ENCODE measurements around the gene FRK. TPM values are rescaled to one million over a fixed set of nuclear protein-coding genes. Genes with fewer than 3 reads are reported as not detected.

FRK gene
- polyA plus RNA-seq (2013, experiment 1 of 4): 0.17 TPM
- 0.07 TPM for polyA plus RNA-seq (2013, experiment 2 of 4)
- 0.05 TPM for polyA plus RNA-seq (2013, experiment 3 of 4)
- polyA plus RNA-seq (2013, experiment 4 of 4): 0.04 TPM

DNA sequence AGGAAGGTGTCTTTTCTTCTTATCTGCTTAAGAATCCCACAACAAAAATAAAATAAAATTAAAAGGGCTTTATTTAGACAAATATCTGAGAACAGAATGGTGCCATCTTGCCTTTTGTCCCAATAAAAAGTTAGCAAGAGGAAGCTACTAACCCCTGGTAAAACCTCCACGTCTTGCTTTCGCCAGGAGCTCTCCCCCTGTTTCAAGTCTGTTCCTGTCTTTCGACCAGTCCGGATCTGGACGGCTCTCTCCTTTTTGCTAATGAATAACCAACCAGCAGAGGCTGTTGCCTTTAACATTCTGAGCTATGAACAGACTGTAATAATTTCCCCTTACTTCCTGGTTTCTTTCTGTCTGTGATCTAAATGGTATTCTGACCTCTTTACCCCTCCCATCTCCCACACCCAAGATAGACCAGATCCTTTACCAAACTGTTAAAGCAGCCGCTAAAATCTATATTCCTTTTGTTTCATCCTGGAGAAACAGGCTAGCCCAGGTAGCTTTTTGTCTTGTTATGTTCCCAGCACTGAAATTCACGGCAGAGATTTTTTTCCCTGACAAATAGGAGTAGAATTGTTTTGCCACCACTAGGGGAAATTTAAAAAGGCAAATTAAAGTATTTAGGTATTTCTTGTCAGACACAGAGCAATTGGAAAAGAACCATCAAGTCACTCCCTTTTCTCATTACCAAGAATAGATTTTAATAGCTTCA lies at the start of gene FRK:
FRK (minus strand) TSS at position 320 of the 712 bp plus-strand sequence. CDS start 580 bp downstream, outside the sequence.
- Histone ChIP-seq H3K27me3 (ENCODE audit: control insufficient read depth, insufficient read depth, low read length, poor library complexity, severe bottlenecking) (no peaks in the 10 kb centered on the region), H3K9me3 (ENCODE audit: control insufficient read depth, low read length) (no peaks in the 10 kb centered on the region), H3K4me3 (ENCODE audit: insufficient read depth, low read depth, low read length) (no peak within 1 kb of the TSS), H3K36me3 (ENCODE audit: control insufficient read depth, insufficient read depth, low read length) (no peaks in the 10 kb centered on the region), H3K27ac (ENCODE audit: insufficient read depth, low read depth, low read length, poor library complexity, severe bottlenecking) (no peak within 1 kb of the TSS), H3K4me1 (ENCODE audit: control insufficient read depth, insufficient read depth, low read length) (no peaks in the 10 kb centered on the region)
- WGBS, 2 experiments: 89 to 92% methylated on average over 7 of the region's 7 CpGs

DNA sequence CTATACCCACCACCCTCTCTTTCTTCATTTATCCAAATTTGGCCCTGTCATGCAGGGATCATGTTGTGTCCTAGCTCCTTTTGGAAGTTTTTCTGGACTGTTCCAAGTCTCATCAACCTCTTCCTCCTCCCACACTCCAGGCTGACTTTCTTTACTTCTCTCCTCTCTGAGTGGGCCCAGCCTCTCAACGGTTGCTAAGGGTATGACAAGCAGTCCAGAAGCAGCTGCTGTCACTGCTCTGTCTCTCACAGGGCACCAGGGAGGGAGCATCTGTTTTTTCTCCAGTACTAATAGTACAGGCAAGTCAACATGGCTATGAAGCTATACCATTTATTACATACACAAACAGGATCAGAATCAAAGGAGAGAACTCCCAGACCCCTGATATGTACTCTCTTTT lies 48.1 kb upstream of the FRK start:
- H3K27me3 ChIP-seq (ENCODE audit: control insufficient read depth, insufficient read depth, low read length, poor library complexity, severe bottlenecking): no peaks in the 10 kb centered on the region
- peaks cover 19% of the 10 kb centered on the region for H3K4me1 ChIP-seq (ENCODE audit: control insufficient read depth, insufficient read depth, low read length)
- no peaks in the 10 kb centered on the region for H3K9me3 ChIP-seq (ENCODE audit: control insufficient read depth, low read length)
- H3K4me3 ChIP-seq (ENCODE audit: insufficient read depth, low read depth, low read length): no peak overlapping the region
- 75 to 76% methylated on average over 1 of the region's 1 CpG for WGBS, 2 experiments
- peaks cover 17% of the 10 kb centered on the region for H3K36me3 ChIP-seq (ENCODE audit: control insufficient read depth, insufficient read depth, low read length)
- no peak overlapping the region for H3K27ac ChIP-seq (ENCODE audit: insufficient read depth, low read depth, low read length, poor library complexity, severe bottlenecking)

DNA sequence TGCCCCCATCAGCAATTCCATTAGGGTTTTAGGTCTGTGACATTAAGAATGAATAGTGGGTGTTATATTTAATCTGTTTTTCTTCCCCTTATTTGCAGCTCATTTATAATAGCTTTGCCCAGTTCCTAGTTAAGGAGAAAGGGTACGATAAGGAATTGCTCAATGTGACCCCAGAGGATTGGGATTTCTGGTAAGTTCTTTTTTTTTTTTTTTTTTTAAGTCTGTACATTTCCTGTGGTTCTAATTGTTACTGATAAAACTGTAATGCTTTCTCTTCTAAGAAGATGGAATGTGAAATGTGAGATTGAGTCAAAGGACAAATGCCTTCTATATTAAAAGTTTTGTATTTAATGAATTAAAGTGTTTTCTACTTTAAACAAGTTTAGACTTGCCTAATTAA lies 45.5 kb upstream of the FRK start:
- H3K4me1 ChIP-seq (ENCODE audit: control insufficient read depth, insufficient read depth, low read length): peaks cover 34% of the 10 kb centered on the region
- H3K27me3 ChIP-seq (ENCODE audit: control insufficient read depth, insufficient read depth, low read length, poor library complexity, severe bottlenecking): no peaks in the 10 kb centered on the region
- H3K36me3 ChIP-seq (ENCODE audit: control insufficient read depth, insufficient read depth, low read length): peaks cover 17% of the 10 kb centered on the region
- no peaks in the 10 kb centered on the region for H3K9me3 ChIP-seq (ENCODE audit: control insufficient read depth, low read length)
- H3K27ac ChIP-seq (ENCODE audit: insufficient read depth, low read depth, low read length, poor library complexity, severe bottlenecking): no peak overlapping the region
- 82 to 92% methylated on average over 1 of the region's 1 CpG for WGBS, 2 experiments
- no peak overlapping the region for H3K4me3 ChIP-seq (ENCODE audit: insufficient read depth, low read depth, low read length)

DNA sequence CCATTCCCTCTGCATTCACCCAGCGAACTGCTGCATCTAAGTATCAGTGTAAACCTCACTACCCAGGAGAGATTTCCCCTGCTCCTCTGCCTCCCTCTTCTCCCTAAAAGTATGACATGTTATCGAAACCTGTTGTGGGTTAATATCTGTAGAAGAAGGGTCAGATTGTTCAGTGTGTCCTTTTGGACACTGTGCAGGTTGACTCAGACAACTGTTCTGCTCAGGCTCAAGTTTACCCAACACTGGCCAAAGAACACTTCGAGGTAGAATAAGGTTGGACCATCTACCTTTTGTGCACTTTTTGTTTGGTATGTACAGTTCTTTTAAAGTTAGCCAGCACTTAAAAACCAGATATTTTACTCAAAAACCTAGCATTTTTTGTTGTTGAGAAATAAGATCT lies 44.6 kb upstream of the FRK start:
- no peak overlapping the region for H3K27ac ChIP-seq (ENCODE audit: insufficient read depth, low read depth, low read length, poor library complexity, severe bottlenecking)
- H3K36me3 ChIP-seq (ENCODE audit: control insufficient read depth, insufficient read depth, low read length): peaks cover 8% of the 10 kb centered on the region
- H3K4me3 ChIP-seq (ENCODE audit: insufficient read depth, low read depth, low read length): no peak overlapping the region
- peaks cover 34% of the 10 kb centered on the region for H3K4me1 ChIP-seq (ENCODE audit: control insufficient read depth, insufficient read depth, low read length)
- WGBS, 2 experiments: 91 to 95% methylated on average over 3 of the region's 3 CpGs
- no peaks in the 10 kb centered on the region for H3K27me3 ChIP-seq (ENCODE audit: control insufficient read depth, insufficient read depth, low read length, poor library complexity, severe bottlenecking)
- no peaks in the 10 kb centered on the region for H3K9me3 ChIP-seq (ENCODE audit: control insufficient read depth, low read length)

DNA sequence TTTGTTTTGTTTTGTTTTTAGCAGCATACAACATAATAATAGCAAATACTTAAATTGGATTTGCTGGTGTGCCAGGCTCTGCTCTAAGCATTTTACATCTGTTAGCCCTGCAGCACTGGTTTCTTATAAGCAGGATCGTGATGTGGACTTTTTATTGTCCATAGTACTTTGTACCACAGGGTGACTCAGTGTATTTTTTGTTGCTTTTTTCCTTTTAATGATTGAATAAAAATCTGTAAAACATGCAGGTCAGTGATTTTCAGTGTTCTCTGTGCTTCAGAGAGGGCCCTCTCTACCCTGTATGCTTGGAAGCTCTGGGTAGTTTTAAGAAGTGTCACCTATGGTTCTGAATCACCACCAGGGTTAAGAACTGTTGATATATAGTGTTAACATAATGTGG lies 43.9 kb upstream of the FRK start:
- 93 to 100% methylated on average over 1 of the region's 1 CpG for WGBS, 2 experiments
- no peaks in the 10 kb centered on the region for H3K9me3 ChIP-seq (ENCODE audit: control insufficient read depth, low read length)
- peaks cover 4% of the 10 kb centered on the region for H3K36me3 ChIP-seq (ENCODE audit: control insufficient read depth, insufficient read depth, low read length)
- H3K4me1 ChIP-seq (ENCODE audit: control insufficient read depth, insufficient read depth, low read length): peaks cover 34% of the 10 kb centered on the region
- H3K27ac ChIP-seq (ENCODE audit: insufficient read depth, low read depth, low read length, poor library complexity, severe bottlenecking): no peak overlapping the region
- peaks cover 2% of the 10 kb centered on the region for H3K27me3 ChIP-seq (ENCODE audit: control insufficient read depth, insufficient read depth, low read length, poor library complexity, severe bottlenecking)
- H3K4me3 ChIP-seq (ENCODE audit: insufficient read depth, low read depth, low read length): no peak overlapping the region

GRCh38 chr6:116102873-116103272 lies 42.2 kb upstream of the FRK start:
- Histone ChIP-seq H3K27ac (ENCODE audit: insufficient read depth, low read depth, low read length, poor library complexity, severe bottlenecking) (no peak overlapping the region), H3K4me3 (ENCODE audit: insufficient read depth, low read depth, low read length) (no peak overlapping the region), H3K9me3 (ENCODE audit: control insufficient read depth, low read length) (no peaks in the 10 kb centered on the region), H3K4me1 (ENCODE audit: control insufficient read depth, insufficient read depth, low read length) (peaks cover 34% of the 10 kb centered on the region), H3K36me3 (ENCODE audit: control insufficient read depth, insufficient read depth, low read length) (no peaks in the 10 kb centered on the region), H3K27me3 (ENCODE audit: control insufficient read depth, insufficient read depth, low read length, poor library complexity, severe bottlenecking) (peaks cover 4% of the 10 kb centered on the region)
- 93% methylated on average over 3 of the region's 4 CpGs for WGBS, 2 experiments

- Histone ChIP-seq H3K27ac (ENCODE audit: insufficient read depth, low read depth, low read length, poor library complexity, severe bottlenecking) (no peak overlapping the region), H3K36me3 (ENCODE audit: control insufficient read depth, insufficient read depth, low read length) (no peaks in the 10 kb centered on the region), H3K9me3 (ENCODE audit: control insufficient read depth, low read length) (no peaks in the 10 kb centered on the region), H3K4me1 (ENCODE audit: control insufficient read depth, insufficient read depth, low read length) (peaks cover 30% of the 10 kb centered on the region), H3K27me3 (ENCODE audit: control insufficient read depth, insufficient read depth, low read length, poor library complexity, severe bottlenecking) (peaks cover 4% of the 10 kb centered on the region), H3K4me3 (ENCODE audit: insufficient read depth, low read depth, low read length) (peak overlapping the region; percentile 84)
- 80 to 89% methylated on average over 2 of the region's 2 CpGs for WGBS, 2 experiments
These were observed 41.1 kb upstream of the FRK start for GRCh38 chr6:116101790-116102189.

DNA sequence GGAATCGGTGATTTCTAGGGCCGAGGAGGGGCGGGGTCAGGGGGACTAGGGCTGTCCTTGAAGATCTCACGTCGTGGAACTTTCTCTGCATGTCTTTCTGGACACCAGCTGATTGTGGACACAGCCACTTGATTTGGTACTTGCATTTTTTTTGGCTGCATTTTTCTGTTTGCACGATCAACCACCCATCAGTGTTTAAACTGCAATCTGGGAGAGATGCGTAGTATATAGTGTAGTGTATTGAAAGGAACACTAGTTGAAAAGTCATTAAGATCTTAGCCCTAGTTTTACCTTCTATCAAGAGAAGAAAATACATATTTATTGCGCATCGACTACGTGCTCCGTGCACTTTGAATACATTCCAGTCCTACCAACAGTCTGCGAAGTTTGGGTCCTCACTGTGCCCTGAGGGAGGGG lies 40.6 kb upstream of the FRK start:
- peaks cover 26% of the 10 kb centered on the region for H3K4me1 ChIP-seq (ENCODE audit: control insufficient read depth, insufficient read depth, low read length)
- H3K27me3 ChIP-seq (ENCODE audit: control insufficient read depth, insufficient read depth, low read length, poor library complexity, severe bottlenecking): peaks cover 4% of the 10 kb centered on the region
- H3K36me3 ChIP-seq (ENCODE audit: control insufficient read depth, insufficient read depth, low read length): no peaks in the 10 kb centered on the region
- no peak overlapping the region for H3K27ac ChIP-seq (ENCODE audit: insufficient read depth, low read depth, low read length, poor library complexity, severe bottlenecking)
- peak overlapping the region; percentile 84 for H3K4me3 ChIP-seq (ENCODE audit: insufficient read depth, low read depth, low read length)
- 1 to 6% methylated on average over 11 to 12 of the region's 12 CpGs for WGBS, 2 experiments
- H3K9me3 ChIP-seq (ENCODE audit: control insufficient read depth, low read length): no peaks in the 10 kb centered on the region

GRCh38 chr6:116100419-116101301 lies 40.0 kb upstream of the FRK start, which contains the start of gene NT5DC1:
NT5DC1 (plus strand) TSS chr6:116100853; CDS start chr6:116100931, 78 bp downstream.
- H3K36me3 ChIP-seq (ENCODE audit: control insufficient read depth, insufficient read depth, low read length): no peaks in the 10 kb centered on the region
- peaks cover 22% of the 10 kb centered on the region for H3K4me1 ChIP-seq (ENCODE audit: control insufficient read depth, insufficient read depth, low read length)
- H3K9me3 ChIP-seq (ENCODE audit: control insufficient read depth, low read length): no peaks in the 10 kb centered on the region
- H3K4me3 ChIP-seq (ENCODE audit: insufficient read depth, low read depth, low read length): peak within 1 kb of the TSS; percentile 84
- peaks cover 4% of the 10 kb centered on the region for H3K27me3 ChIP-seq (ENCODE audit: control insufficient read depth, insufficient read depth, low read length, poor library complexity, severe bottlenecking)
- WGBS, 2 experiments: 1% methylated on average over 87 of the region's 87 CpGs
- peak within 1 kb of the TSS; percentile 88 for H3K27ac ChIP-seq (ENCODE audit: insufficient read depth, low read depth, low read length, poor library complexity, severe bottlenecking)

GRCh38 chr6:116099036-116099435 lies 38.3 kb upstream of the FRK start:
- 82 to 83% methylated on average over 1 of the region's 1 CpG for WGBS, 2 experiments
- no peaks in the 10 kb centered on the region for H3K36me3 ChIP-seq (ENCODE audit: control insufficient read depth, insufficient read depth, low read length)
- no peaks in the 10 kb centered on the region for H3K9me3 ChIP-seq (ENCODE audit: control insufficient read depth, low read length)
- peaks cover 16% of the 10 kb centered on the region for H3K4me1 ChIP-seq (ENCODE audit: control insufficient read depth, insufficient read depth, low read length)
- H3K4me3 ChIP-seq (ENCODE audit: insufficient read depth, low read depth, low read length): no peak overlapping the region
- no peak overlapping the region for H3K27ac ChIP-seq (ENCODE audit: insufficient read depth, low read depth, low read length, poor library complexity, severe bottlenecking)
- H3K27me3 ChIP-seq (ENCODE audit: control insufficient read depth, insufficient read depth, low read length, poor library complexity, severe bottlenecking): peaks cover 4% of the 10 kb centered on the region

All from ectodermal cell (in vitro differentiated cells).